GM21737 (cell line): Measurements from ENCODE around the gene NECTIN2.
A peak's percentile ranks its signal among the peaks of the same experiment; 100 is the strongest.
"Not testable (repeated sequence)": the region's sequence is repeated elsewhere in the genome, so short reads cannot be mapped to it uniquely, and the experiment has no call there.

ENCODE experiments used
- ATAC-seq: cut with Tn5 transposase; IDR thresholded peaks from one replicate; pipeline ENCODE4 v1.9.1; 2021; ENCODE audit warnings: mild to moderate bottlenecking, moderate library complexity; ENCODE audit not compliant: unreplicated experiment

NECTIN2 gene

GRCh38 chr19:44882063-44882462 is 36.0 kb downstream of the NECTIN2 start:
- ATAC-seq = no peak

GRCh38 chr19:44882619-44883397 is 36.7 kb downstream of the NECTIN2 start:
- not testable (repeated sequence) for ATAC-seq

GRCh38 chr19:44883922-44884321 is 37.8 kb downstream of the NECTIN2 start:
- no peak for ATAC-seq

- ATAC-seq = no peak
These were observed 38.5 kb downstream of the NECTIN2 start for GRCh38 chr19:44884566-44884965.

GRCh38 chr19:44886141-44886540 is 40.0 kb downstream of the NECTIN2 start:
- no peak for ATAC-seq

- no peak for ATAC-seq
These were observed 41.6 kb downstream of the NECTIN2 start for GRCh38 chr19:44887648-44888047.

- not testable (repeated sequence) for ATAC-seq
These were observed 42.2 kb downstream of the NECTIN2 start for GRCh38 chr19:44888335-44888734.

GRCh38 chr19:44889830-44890365 is 43.8 kb downstream of the NECTIN2 start:
- no peak for ATAC-seq

- ATAC-seq = peak; percentile 71
These were observed 44.4 kb downstream of the NECTIN2 start for GRCh38 chr19:44890366-44891015.

GRCh38 chr19:44891016-44891882 is 45.2 kb downstream of the NECTIN2 start, which contains the start of gene TOMM40:
Gene TOMM40 (plus strand): TSS chr19:44891254. CDS start chr19:44891416, 162 bp downstream.
- ATAC-seq = no peak

- ATAC-seq = no peak
These were observed 46.8 kb downstream of the NECTIN2 start for GRCh38 chr19:44892932-44893331.

GRCh38 chr19:44893332-44894051 is 47.4 kb downstream of the NECTIN2 start:
- ATAC-seq = no peak

- no peak for ATAC-seq
These were observed 47.9 kb downstream of the NECTIN2 start for GRCh38 chr19:44894052-44894400.

- no peak for ATAC-seq
These were observed 48.8 kb downstream of the NECTIN2 start for GRCh38 chr19:44894946-44895345.

GRCh38 chr19:44897835-44898234 is 51.7 kb downstream of the NECTIN2 start:
- no peak for ATAC-seq

- no peak for ATAC-seq
These were observed 54.5 kb downstream of the NECTIN2 start for GRCh38 chr19:44900328-44901244.

GRCh38 chr19:44903216-44903601 is 57.1 kb downstream of the NECTIN2 start:
- no peak for ATAC-seq

- ATAC-seq = no peak
These were observed 57.7 kb downstream of the NECTIN2 start for GRCh38 chr19:44903602-44904425.
